GM23338 (cell line): ENCODE measurements around the gene KIF1A.

ENCODE experiments used
- EZH2 ChIP-seq: fragments of 200-600 bp; sonication (generic); IDR thresholded peaks from one replicate; pipeline ENCODE4 v1.8.0; 2017; ENCODE audit warnings: antibody characterized with exemption, mild to moderate bottlenecking, low read depth; ENCODE audit not compliant: unreplicated experiment
- POLR2AphosphoS5 ChIP-seq: IDR thresholded peaks from 2 replicates; pipeline ENCODE4 v1.6.1; 2016; ENCODE audit warnings: antibody characterized with exemption, low read depth
- REST ChIP-seq: IDR thresholded peaks from one replicate; pipeline ENCODE4 v1.6.1; 2018; ENCODE audit warnings: antibody characterized with exemption; ENCODE audit not compliant: unreplicated experiment
- TF ChIP-seq, protein P1 (sequence below), 2 experiments: fragments of 200-600 bp in 1 of 2; sonication (generic) in 1 of 2; conservative IDR thresholded peaks; 2 replicates each; pipeline versions ENCODE4 v1.5.1 to v1.6.1; 2016 to 2017; ENCODE audit warnings: antibody characterized with exemption in 2 of 2, low read depth in 2 of 2, mild to moderate bottlenecking in 2 of 2, moderate library complexity in 1 of 2
- TF ChIP-seq, protein P2 (sequence below): IDR thresholded peaks from 2 replicates; pipeline ENCODE4 v1.6.1; 2016; ENCODE audit warnings: antibody characterized with exemption

GRCh38 chr2:240689975-240690374 is 130.0 kb downstream of the KIF1A start:
- TF ChIP-seq, protein P1, sequence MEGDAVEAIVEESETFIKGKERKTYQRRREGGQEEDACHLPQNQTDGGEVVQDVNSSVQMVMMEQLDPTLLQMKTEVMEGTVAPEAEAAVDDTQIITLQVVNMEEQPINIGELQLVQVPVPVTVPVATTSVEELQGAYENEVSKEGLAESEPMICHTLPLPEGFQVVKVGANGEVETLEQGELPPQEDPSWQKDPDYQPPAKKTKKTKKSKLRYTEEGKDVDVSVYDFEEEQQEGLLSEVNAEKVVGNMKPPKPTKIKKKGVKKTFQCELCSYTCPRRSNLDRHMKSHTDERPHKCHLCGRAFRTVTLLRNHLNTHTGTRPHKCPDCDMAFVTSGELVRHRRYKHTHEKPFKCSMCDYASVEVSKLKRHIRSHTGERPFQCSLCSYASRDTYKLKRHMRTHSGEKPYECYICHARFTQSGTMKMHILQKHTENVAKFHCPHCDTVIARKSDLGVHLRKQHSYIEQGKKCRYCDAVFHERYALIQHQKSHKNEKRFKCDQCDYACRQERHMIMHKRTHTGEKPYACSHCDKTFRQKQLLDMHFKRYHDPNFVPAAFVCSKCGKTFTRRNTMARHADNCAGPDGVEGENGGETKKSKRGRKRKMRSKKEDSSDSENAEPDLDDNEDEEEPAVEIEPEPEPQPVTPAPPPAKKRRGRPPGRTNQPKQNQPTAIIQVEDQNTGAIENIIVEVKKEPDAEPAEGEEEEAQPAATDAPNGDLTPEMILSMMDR (conservative IDR thresholded peaks at IDR 0.05; ENCODE audit: low read depth in 2 of 2) = no peak
- no peak for TF ChIP-seq EZH2
- no peak for TF ChIP-seq REST
- TF ChIP-seq, protein P2, sequence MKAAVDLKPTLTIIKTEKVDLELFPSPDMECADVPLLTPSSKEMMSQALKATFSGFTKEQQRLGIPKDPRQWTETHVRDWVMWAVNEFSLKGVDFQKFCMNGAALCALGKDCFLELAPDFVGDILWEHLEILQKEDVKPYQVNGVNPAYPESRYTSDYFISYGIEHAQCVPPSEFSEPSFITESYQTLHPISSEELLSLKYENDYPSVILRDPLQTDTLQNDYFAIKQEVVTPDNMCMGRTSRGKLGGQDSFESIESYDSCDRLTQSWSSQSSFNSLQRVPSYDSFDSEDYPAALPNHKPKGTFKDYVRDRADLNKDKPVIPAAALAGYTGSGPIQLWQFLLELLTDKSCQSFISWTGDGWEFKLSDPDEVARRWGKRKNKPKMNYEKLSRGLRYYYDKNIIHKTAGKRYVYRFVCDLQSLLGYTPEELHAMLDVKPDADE = no peak
- no peak for TF ChIP-seq POLR2AphosphoS5
